OCI-LY1 (cell line): Measurements from ENCODE around the gene AFF2.

Experiments
- EZH2 ChIP-seq: fragments of 200-600 bp; sonication (generic), shearing (Covaris generic); IDR thresholded peaks from 2 replicates; pipeline ENCODE4 v1.8.0; 2017; ENCODE audit warnings: borderline replicate concordance, mixed run types, mild to moderate bottlenecking, antibody characterized with exemption, low read length, moderate library complexity, mixed read lengths
- TF ChIP-seq, protein P1 (sequence below): fragments of 200-600 bp; sonication (generic), shearing (Covaris generic); IDR thresholded peaks from 2 replicates; pipeline ENCODE4 v1.5.1; 2017; ENCODE audit warnings: mild to moderate bottlenecking, antibody characterized with exemption, low read length, moderate library complexity, mixed read lengths

GRCh38 chrX:148499638-148500422, 587 bp upstream of the AFF2 start:
- TF ChIP-seq, protein P1, sequence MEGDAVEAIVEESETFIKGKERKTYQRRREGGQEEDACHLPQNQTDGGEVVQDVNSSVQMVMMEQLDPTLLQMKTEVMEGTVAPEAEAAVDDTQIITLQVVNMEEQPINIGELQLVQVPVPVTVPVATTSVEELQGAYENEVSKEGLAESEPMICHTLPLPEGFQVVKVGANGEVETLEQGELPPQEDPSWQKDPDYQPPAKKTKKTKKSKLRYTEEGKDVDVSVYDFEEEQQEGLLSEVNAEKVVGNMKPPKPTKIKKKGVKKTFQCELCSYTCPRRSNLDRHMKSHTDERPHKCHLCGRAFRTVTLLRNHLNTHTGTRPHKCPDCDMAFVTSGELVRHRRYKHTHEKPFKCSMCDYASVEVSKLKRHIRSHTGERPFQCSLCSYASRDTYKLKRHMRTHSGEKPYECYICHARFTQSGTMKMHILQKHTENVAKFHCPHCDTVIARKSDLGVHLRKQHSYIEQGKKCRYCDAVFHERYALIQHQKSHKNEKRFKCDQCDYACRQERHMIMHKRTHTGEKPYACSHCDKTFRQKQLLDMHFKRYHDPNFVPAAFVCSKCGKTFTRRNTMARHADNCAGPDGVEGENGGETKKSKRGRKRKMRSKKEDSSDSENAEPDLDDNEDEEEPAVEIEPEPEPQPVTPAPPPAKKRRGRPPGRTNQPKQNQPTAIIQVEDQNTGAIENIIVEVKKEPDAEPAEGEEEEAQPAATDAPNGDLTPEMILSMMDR = no peak
- no peak for TF ChIP-seq EZH2
